Keratinocyte (primary cell): ENCODE measurements around the gene CUL4A. TPM values are rescaled to one million over a fixed set of nuclear protein-coding genes. Genes with fewer than 3 reads are reported as not detected.

Experiments
- DNase-seq: peaks from one replicate; pipeline ENCODE4 v3.0.0-alpha.2; 2011; ENCODE audit warnings: low read depth, missing footprints, low spot score
- FAIRE-seq: peaks from 2 replicates; lab custom pipeline; 2011; peaks lifted over from hg19 to GRCh38; lab: Jason Lieb, UNC
- H2AFZ ChIP-seq: 2 replicates; pipeline ENCODE4 v1.6.0; 2012; ENCODE audit warnings: low read length, control low read depth, inconsistent platforms; ENCODE audit not compliant: control insufficient read depth
- H3K27ac ChIP-seq: 2 replicates; pipeline ENCODE4 v1.5.1; 2011; ENCODE audit warnings: low read length; ENCODE audit not compliant: control insufficient read depth, insufficient read depth
- H3K27me3 ChIP-seq: 3 replicates; pipeline ENCODE4 v1.6.0; 2011; ENCODE audit warnings: low read length; ENCODE audit not compliant: control insufficient read depth, insufficient read depth; ENCODE audit errors: extremely low read depth
- H3K36me3 ChIP-seq, 2 experiments: 2 replicates in 1 of 2; 3 replicates in 1 of 2; pipeline ENCODE4 v1.5.1; 2011; ENCODE audit warnings: low read length in 2 of 2, mild to moderate bottlenecking in 1 of 2; ENCODE audit not compliant: control insufficient read depth in 2 of 2, insufficient read depth in 2 of 2; ENCODE audit errors: extremely low read depth in 1 of 2
- H3K4me1 ChIP-seq: 3 replicates; pipeline ENCODE4 v1.5.1; 2011; ENCODE audit warnings: low read length; ENCODE audit not compliant: control insufficient read depth, insufficient read depth; ENCODE audit errors: extremely low read depth
- H3K4me2 ChIP-seq: 3 replicates; pipeline ENCODE4 v1.6.0; 2011; ENCODE audit warnings: low read depth, low read length; ENCODE audit not compliant: control insufficient read depth, insufficient read depth; ENCODE audit errors: extremely low read depth
- H3K4me3 ChIP-seq, 3 experiments: fragments of 200-600 bp in 1 of 3; sonication (generic) in 1 of 3; 2 replicates in 2 of 3; 3 replicates in 1 of 3; pipeline ENCODE4 v1.5.1; 2011 to 2016; ENCODE audit warnings: low read length in 3 of 3, mild to moderate bottlenecking in 3 of 3, control low read depth in 2 of 3, inconsistent platforms in 1 of 3, low read depth in 1 of 3, mixed read lengths in 1 of 3, mixed run types in 1 of 3, moderate library complexity in 1 of 3; ENCODE audit not compliant: control insufficient read depth in 2 of 3, insufficient read depth in 2 of 3; ENCODE audit errors: extremely low read depth in 1 of 3
- H3K79me2 ChIP-seq: 2 replicates; pipeline ENCODE4 v1.6.0; 2012; ENCODE audit warnings: low read length; ENCODE audit not compliant: control insufficient read depth, insufficient read depth
- H3K9ac ChIP-seq: 3 replicates; pipeline ENCODE4 v1.6.0; 2011; ENCODE audit warnings: low read length; ENCODE audit not compliant: control insufficient read depth, insufficient read depth; ENCODE audit errors: extremely low read depth
- H3K9me1 ChIP-seq: 3 replicates; pipeline ENCODE4 v1.6.0; 2011; ENCODE audit warnings: low read length; ENCODE audit not compliant: control insufficient read depth, insufficient read depth; ENCODE audit errors: extremely low read depth
- H3K9me3 ChIP-seq: 2 replicates; pipeline ENCODE4 v1.5.1; 2012; ENCODE audit warnings: low read depth, low read length; ENCODE audit not compliant: control insufficient read depth
- H4K20me1 ChIP-seq: 3 replicates; pipeline ENCODE4 v1.6.0; 2011; ENCODE audit warnings: low read length; ENCODE audit not compliant: control insufficient read depth, insufficient read depth; ENCODE audit errors: extremely low read depth
- CTCF ChIP-seq, 3 experiments: IDR thresholded peaks in 1 of 3; conservative IDR thresholded peaks in 1 of 3; optimal IDR thresholded peaks in 1 of 3; 2 replicates in 2 of 3; 3 replicates in 1 of 3; pipeline versions ENCODE3 to v1.5.1; 2011; ENCODE audit warnings: low read length in 3 of 3, mild to moderate bottlenecking in 3 of 3, moderate library complexity in 2 of 3, control low read depth in 1 of 3, inconsistent platforms in 1 of 3; ENCODE audit not compliant: insufficient read depth in 2 of 3; ENCODE audit errors: extremely low read depth in 1 of 3
- EZH2 ChIP-seq: IDR thresholded peaks from one replicate; pipeline ENCODE4 v1.6.1; 2012; ENCODE audit warnings: inconsistent platforms, mild to moderate bottlenecking, low read length, moderate library complexity
- dilution Hi-C: fragments of 300-500 bp; cut with MboI; formaldehyde crosslinking; loops from one replicate; pipeline ENCODE4 v1.7.0; 2020; ENCODE audit warnings: low sequenced_read_pairs; ENCODE audit not compliant: extremely low pct_ligation_motif_present
- polyA plus RNA-seq, 5 experiments: library from polyadenylated mRNA; depleted of rRNA in 3 of 5; stranded (reverse) in 3 of 5; stranded (forward) in 1 of 5; unstranded in 1 of 5; fragments of >200 nt; gene quantifications; 1 replicate in 1 of 5; 2 replicates in 3 of 5; 3 replicates in 1 of 5; pipeline versions ENCODE4 v1.2.1 to v1.2.3, GENCODE V29; 2011 to 2012; ENCODE audit warnings: missing spikeins in 2 of 5, low read depth in 1 of 5, low replicate concordance in 1 of 5

CUL4A gene
- polyA plus RNA-seq, 1 donor (not counting 4 experiments of a cell fraction or from before 2014, with no cell fraction given): 57.3 TPM

GRCh38 chr13:113202912-113203311 is 6.5 kb upstream of the CUL4A start:
- Histone ChIP-seq H3K9me3 (no peaks in the 10 kb centered on the region), H3K4me2 (no peak overlapping the region), H3K27me3 (no peaks in the 10 kb centered on the region), H3K4me1 (peaks cover 25% of the 10 kb centered on the region), H3K36me3 (peaks cover 13 to 15% of the 10 kb centered on the region in 2 experiments), H3K4me3 (no peak overlapping the region), H3K9ac (no peak overlapping the region), H2AFZ (no peak overlapping the region), H3K79me2 (peaks cover 81% of the 10 kb centered on the region), H3K27ac (no peak overlapping the region), H4K20me1 (peaks cover 6% of the 10 kb centered on the region), H3K9me1 (no peaks in the 10 kb centered on the region)
- FAIRE-seq (no peak), DNase-seq (no peak)
- TF ChIP-seq CTCF (optimal IDR thresholded peaks at IDR 0.05 in 1 of 3, IDR thresholded peaks at IDR 0.05 in 1 of 3, conservative IDR thresholded peaks at IDR 0.05 in 1 of 3; ENCODE audit: extremely low read depth in 1 of 3, insufficient read depth in 2 of 3, low read length in 3 of 3) (no peak), EZH2 (no peak)
- dilution Hi-C loops: no loop called here

- H3K9ac ChIP-seq: no peak overlapping the region
- H3K9me3 ChIP-seq: no peaks in the 10 kb centered on the region
- no peaks in the 10 kb centered on the region for H3K9me1 ChIP-seq
- H2AFZ ChIP-seq: no peak overlapping the region
- no peak overlapping the region for H3K4me2 ChIP-seq
- peaks cover 25% of the 10 kb centered on the region for H3K4me1 ChIP-seq
- no peaks in the 10 kb centered on the region for H3K27me3 ChIP-seq
- peaks cover 6% of the 10 kb centered on the region for H4K20me1 ChIP-seq
- no peak overlapping the region for H3K27ac ChIP-seq
- TF ChIP-seq CTCF (optimal IDR thresholded peaks at IDR 0.05 in 1 of 3, IDR thresholded peaks at IDR 0.05 in 1 of 3, conservative IDR thresholded peaks at IDR 0.05 in 1 of 3; ENCODE audit: extremely low read depth in 1 of 3, insufficient read depth in 2 of 3, low read length in 3 of 3) (no peak), EZH2 (no peak)
- no peak for DNase-seq
- dilution Hi-C loops: no loop called here
- peaks cover 86% of the 10 kb centered on the region for H3K79me2 ChIP-seq
- peaks cover 12 to 15% of the 10 kb centered on the region in 2 experiments for H3K36me3 ChIP-seq
- H3K4me3 ChIP-seq: no peak overlapping the region
- no peak for FAIRE-seq
Observed at GRCh38 chr13:113203507-113204377, 5.7 kb upstream of the CUL4A start.
